ENCODE data around the gene SSH3. TPM values are rescaled to one million over a fixed set of nuclear protein-coding genes. Genes with fewer than 3 reads are reported as not detected.

The SSH3 gene
- total RNA-seq, 1 experiment from 2014 or later: 57.8 TPM

DNA sequence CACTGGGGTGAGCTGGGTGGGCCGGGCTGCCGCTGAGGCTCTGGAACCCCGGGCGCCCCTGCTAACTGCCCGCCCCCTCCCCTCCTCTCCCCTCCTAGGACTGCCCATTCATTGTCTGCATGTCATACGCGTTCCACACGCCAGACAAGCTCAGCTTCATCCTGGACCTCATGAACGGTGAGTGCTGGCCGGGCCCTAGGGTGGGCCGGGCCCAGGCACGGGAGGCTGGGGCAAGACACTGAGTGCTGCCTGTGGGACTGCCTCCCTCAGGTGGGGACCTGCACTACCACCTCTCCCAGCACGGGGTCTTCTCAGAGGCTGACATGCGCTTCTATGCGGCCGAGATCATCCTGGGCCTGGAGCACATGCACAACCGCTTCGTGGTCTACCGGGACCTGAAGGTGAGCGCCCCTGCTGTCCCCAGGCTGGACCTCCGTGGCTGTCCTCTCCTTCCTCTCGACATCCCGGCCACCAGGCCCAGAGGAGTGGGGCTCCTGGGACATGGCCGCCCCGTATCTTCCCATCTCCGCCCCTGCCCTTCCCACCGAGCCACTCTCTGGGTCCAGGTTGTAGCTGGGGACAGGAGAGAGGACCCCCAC lies 21.7 kb upstream of the SSH3 start:
- POLR2A ChIA-PET: interaction anchor here (0.6 kb wide), 1 partner anchor 100 kb away, joined by 3 read pairs; no protein-coding TSS in a partner anchor
- Histone ChIP-seq H3K9me3 (ENCODE audit: control insufficient read depth in 1 of 2, insufficient read depth in 1 of 2, low read depth in 1 of 2, low read length in 2 of 2) (no peaks in the 10 kb centered on the region), H3K4me3 (replicated peaks in 1 of 2; ENCODE audit: low read depth in 1 of 2, low read length in 2 of 2) (no peak overlapping the region), H3K9ac (ENCODE audit: low read length) (no peak overlapping the region), H3K4me1 (ENCODE audit: control insufficient read depth in 1 of 2, insufficient read depth in 2 of 2, low read length in 2 of 2) (peaks cover 4 to 12% of the 10 kb centered on the region in 2 experiments), H3K36me3 (ENCODE audit: control insufficient read depth in 1 of 2, insufficient read depth in 2 of 2, low read length in 2 of 2) (peaks cover 27 to 49% of the 10 kb centered on the region in 2 experiments), H3K4me2 (ENCODE audit: low read length) (no peak overlapping the region), H3K9me2 (ENCODE audit: insufficient read depth) (no peaks in the 10 kb centered on the region), H2AFZ (ENCODE audit: low read depth, low read length, poor library complexity, severe bottlenecking) (no peak overlapping the region), H3K27ac (ENCODE audit: low read depth, low read length) (no peak overlapping the region), H3K79me2 (ENCODE audit: insufficient read depth, low read length) (peaks cover 18% of the 10 kb centered on the region), H4K20me1 (ENCODE audit: insufficient read depth) (no peaks in the 10 kb centered on the region), H3K27me3 (ENCODE audit: insufficient read depth, low read length) (no peaks in the 10 kb centered on the region)
- RAD21 ChIA-PET (ENCODE audit: low non-redundant PET in 1 of 2, low total read pairs in 2 of 2, uncharacterized antibody in 2 of 2, unreplicated experiment in 2 of 2): interaction anchor here in 1 of 2 experiments (0.6 kb wide), 1 partner anchor 22 kb away, joined by 3 read pairs; the partner anchor contains the start of gene SSH3
- CTCF ChIA-PET: no interaction called here
- TF ChIP-seq SP1 (IDR thresholded peaks at IDR 0.05; ENCODE audit: low read depth) (no peak), YY1 (IDR thresholded peaks at IDR 0.05; ENCODE audit: extremely low read depth, insufficient replicate concordance, low read depth, low read length) (no peak), SRF (IDR thresholded peaks at IDR 0.05; ENCODE audit: low read depth) (no peak), FOSL1 (IDR thresholded peaks at IDR 0.05; ENCODE audit: low read depth) (no peak), POLR2A (IDR thresholded peaks at IDR 0.05; ENCODE audit: borderline replicate concordance, extremely low read depth, insufficient read depth, insufficient read length) (no peak), CEBPB (IDR thresholded peaks at IDR 0.05; ENCODE audit: low read depth) (no peak), EZH2phosphoT487 (IDR thresholded peaks at IDR 0.05; ENCODE audit: borderline replicate concordance) (no peak), EZH2 (IDR thresholded peaks at IDR 0.05) (no peak), ZFX (IDR thresholded peaks at IDR 0.05) (no peak), SIN3A (IDR thresholded peaks at IDR 0.05; ENCODE audit: low read depth) (no peak), EGR1 (IDR thresholded peaks at IDR 0.05; ENCODE audit: low read depth) (no peak), RAD21 (IDR thresholded peaks at IDR 0.05; ENCODE audit: low read depth) (no peak), JUND (IDR thresholded peaks at IDR 0.05) (no peak), TCF7L2 (IDR thresholded peaks at IDR 0.05; ENCODE audit: borderline replicate concordance, extremely low read depth, insufficient read depth, insufficient read length) (no peak)
- TF ChIP-seq, protein P1, sequence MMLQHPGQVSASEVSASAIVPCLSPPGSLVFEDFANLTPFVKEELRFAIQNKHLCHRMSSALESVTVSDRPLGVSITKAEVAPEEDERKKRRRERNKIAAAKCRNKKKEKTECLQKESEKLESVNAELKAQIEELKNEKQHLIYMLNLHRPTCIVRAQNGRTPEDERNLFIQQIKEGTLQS (IDR thresholded peaks at IDR 0.05): no peak
- TF ChIP-seq, protein P2, sequence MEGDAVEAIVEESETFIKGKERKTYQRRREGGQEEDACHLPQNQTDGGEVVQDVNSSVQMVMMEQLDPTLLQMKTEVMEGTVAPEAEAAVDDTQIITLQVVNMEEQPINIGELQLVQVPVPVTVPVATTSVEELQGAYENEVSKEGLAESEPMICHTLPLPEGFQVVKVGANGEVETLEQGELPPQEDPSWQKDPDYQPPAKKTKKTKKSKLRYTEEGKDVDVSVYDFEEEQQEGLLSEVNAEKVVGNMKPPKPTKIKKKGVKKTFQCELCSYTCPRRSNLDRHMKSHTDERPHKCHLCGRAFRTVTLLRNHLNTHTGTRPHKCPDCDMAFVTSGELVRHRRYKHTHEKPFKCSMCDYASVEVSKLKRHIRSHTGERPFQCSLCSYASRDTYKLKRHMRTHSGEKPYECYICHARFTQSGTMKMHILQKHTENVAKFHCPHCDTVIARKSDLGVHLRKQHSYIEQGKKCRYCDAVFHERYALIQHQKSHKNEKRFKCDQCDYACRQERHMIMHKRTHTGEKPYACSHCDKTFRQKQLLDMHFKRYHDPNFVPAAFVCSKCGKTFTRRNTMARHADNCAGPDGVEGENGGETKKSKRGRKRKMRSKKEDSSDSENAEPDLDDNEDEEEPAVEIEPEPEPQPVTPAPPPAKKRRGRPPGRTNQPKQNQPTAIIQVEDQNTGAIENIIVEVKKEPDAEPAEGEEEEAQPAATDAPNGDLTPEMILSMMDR (IDR thresholded peaks at IDR 0.05 in 2 of 3, conservative IDR thresholded peaks at IDR 0.05 in 1 of 3; ENCODE audit: borderline replicate concordance in 1 of 3, insufficient read depth in 1 of 3, low read depth in 2 of 3, low read length in 2 of 3): no peak
- TF ChIP-seq, protein P3, sequence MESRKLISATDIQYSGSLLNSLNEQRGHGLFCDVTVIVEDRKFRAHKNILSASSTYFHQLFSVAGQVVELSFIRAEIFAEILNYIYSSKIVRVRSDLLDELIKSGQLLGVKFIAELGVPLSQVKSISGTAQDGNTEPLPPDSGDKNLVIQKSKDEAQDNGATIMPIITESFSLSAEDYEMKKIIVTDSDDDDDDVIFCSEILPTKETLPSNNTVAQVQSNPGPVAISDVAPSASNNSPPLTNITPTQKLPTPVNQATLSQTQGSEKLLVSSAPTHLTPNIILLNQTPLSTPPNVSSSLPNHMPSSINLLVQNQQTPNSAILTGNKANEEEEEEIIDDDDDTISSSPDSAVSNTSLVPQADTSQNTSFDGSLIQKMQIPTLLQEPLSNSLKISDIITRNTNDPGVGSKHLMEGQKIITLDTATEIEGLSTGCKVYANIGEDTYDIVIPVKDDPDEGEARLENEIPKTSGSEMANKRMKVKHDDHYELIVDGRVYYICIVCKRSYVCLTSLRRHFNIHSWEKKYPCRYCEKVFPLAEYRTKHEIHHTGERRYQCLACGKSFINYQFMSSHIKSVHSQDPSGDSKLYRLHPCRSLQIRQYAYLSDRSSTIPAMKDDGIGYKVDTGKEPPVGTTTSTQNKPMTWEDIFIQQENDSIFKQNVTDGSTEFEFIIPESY (IDR thresholded peaks at IDR 0.05; ENCODE audit: extremely low read depth, insufficient replicate concordance, low read length): no peak
- TF ChIP-seq, protein P4, sequence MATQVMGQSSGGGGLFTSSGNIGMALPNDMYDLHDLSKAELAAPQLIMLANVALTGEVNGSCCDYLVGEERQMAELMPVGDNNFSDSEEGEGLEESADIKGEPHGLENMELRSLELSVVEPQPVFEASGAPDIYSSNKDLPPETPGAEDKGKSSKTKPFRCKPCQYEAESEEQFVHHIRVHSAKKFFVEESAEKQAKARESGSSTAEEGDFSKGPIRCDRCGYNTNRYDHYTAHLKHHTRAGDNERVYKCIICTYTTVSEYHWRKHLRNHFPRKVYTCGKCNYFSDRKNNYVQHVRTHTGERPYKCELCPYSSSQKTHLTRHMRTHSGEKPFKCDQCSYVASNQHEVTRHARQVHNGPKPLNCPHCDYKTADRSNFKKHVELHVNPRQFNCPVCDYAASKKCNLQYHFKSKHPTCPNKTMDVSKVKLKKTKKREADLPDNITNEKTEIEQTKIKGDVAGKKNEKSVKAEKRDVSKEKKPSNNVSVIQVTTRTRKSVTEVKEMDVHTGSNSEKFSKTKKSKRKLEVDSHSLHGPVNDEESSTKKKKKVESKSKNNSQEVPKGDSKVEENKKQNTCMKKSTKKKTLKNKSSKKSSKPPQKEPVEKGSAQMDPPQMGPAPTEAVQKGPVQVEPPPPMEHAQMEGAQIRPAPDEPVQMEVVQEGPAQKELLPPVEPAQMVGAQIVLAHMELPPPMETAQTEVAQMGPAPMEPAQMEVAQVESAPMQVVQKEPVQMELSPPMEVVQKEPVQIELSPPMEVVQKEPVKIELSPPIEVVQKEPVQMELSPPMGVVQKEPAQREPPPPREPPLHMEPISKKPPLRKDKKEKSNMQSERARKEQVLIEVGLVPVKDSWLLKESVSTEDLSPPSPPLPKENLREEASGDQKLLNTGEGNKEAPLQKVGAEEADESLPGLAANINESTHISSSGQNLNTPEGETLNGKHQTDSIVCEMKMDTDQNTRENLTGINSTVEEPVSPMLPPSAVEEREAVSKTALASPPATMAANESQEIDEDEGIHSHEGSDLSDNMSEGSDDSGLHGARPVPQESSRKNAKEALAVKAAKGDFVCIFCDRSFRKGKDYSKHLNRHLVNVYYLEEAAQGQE (IDR thresholded peaks at IDR 0.05; ENCODE audit: low read depth): no peak
- ATAC-seq (no peak), DNase-seq (ENCODE audit: low read depth, low spot score) (no peak)
- intact Hi-C loops (cut with micrococcal nuclease): no loop called here
- no TSS peak for BruUV-seq (replicated peaks)

Data from HCT116 (cell line).